ENCODE results near the gene KRTAP5-10.
"Not testable (repeated sequence)": the region's sequence is repeated elsewhere in the genome, so short reads cannot be mapped to it uniquely, and the experiment has no call there.

Gene KRTAP5-10

GRCh38 chr11:71565263-71565662 lies at the start of gene KRTAP5-10:
KRTAP5-10 (plus strand) TSS chr11:71565563; CDS start chr11:71565588, 25 bp downstream.
- Histone ChIP-seq H3K9me3 (ENCODE audit: control insufficient read depth in 1 of 2, low read length in 2 of 2) (peaks cover 0 to 3% of the 10 kb centered on the region in 2 donors), H3K36me3 (ENCODE audit: control insufficient read depth in 1 of 2, insufficient read depth in 2 of 2, low read length in 2 of 2) (no peaks in the 10 kb centered on the region), H3K4me1 (ENCODE audit: control insufficient read depth in 1 of 2, insufficient read depth in 2 of 2, low read length in 2 of 2) (no peaks in the 10 kb centered on the region), H3K27ac (ENCODE audit: low read length) (no peak within 1 kb of the TSS), H3K27me3 (ENCODE audit: low read depth, low read length) (no peaks in the 10 kb centered on the region), H3K4me3 (ENCODE audit: low read depth in 1 of 2, low read length in 2 of 2) (no peak within 1 kb of the TSS)

- no peak overlapping the region for H3K4me3 ChIP-seq (ENCODE audit: low read depth in 1 of 2, low read length in 2 of 2)
- H3K4me1 ChIP-seq (ENCODE audit: control insufficient read depth in 1 of 2, insufficient read depth in 2 of 2, low read length in 2 of 2): no peaks in the 10 kb centered on the region
- H3K27me3 ChIP-seq (ENCODE audit: low read depth, low read length): no peaks in the 10 kb centered on the region
- no peaks in the 10 kb centered on the region for H3K9me3 ChIP-seq (ENCODE audit: control insufficient read depth in 1 of 2, low read length in 2 of 2)
- no peak overlapping the region for H3K27ac ChIP-seq (ENCODE audit: low read length)
- no peaks in the 10 kb centered on the region for H3K36me3 ChIP-seq (ENCODE audit: control insufficient read depth in 1 of 2, insufficient read depth in 2 of 2, low read length in 2 of 2)
These were observed 46.6 kb upstream of the KRTAP5-10 start for GRCh38 chr11:71518506-71519471.

- Histone ChIP-seq H3K27ac (ENCODE audit: low read length) (no peak overlapping the region), H3K4me3 (ENCODE audit: low read depth in 1 of 2, low read length in 2 of 2) (no peak overlapping the region), H3K9me3 (ENCODE audit: control insufficient read depth in 1 of 2, low read length in 2 of 2) (no peaks in the 10 kb centered on the region), H3K27me3 (ENCODE audit: low read depth, low read length) (no peaks in the 10 kb centered on the region), H3K36me3 (ENCODE audit: control insufficient read depth in 1 of 2, insufficient read depth in 2 of 2, low read length in 2 of 2) (no peaks in the 10 kb centered on the region), H3K4me1 (ENCODE audit: control insufficient read depth in 1 of 2, insufficient read depth in 2 of 2, low read length in 2 of 2) (no peaks in the 10 kb centered on the region)
These were observed 45.8 kb upstream of the KRTAP5-10 start for GRCh38 chr11:71519546-71519945.

GRCh38 chr11:71525188-71525937 lies 40.0 kb upstream of the KRTAP5-10 start:
- no peak overlapping the region for H3K4me3 ChIP-seq (ENCODE audit: low read depth in 1 of 2, low read length in 2 of 2)
- no peak overlapping the region for H3K27ac ChIP-seq (ENCODE audit: low read length)
- no peaks in the 10 kb centered on the region for H3K36me3 ChIP-seq (ENCODE audit: control insufficient read depth in 1 of 2, insufficient read depth in 2 of 2, low read length in 2 of 2)
- H3K4me1 ChIP-seq (ENCODE audit: control insufficient read depth in 1 of 2, insufficient read depth in 2 of 2, low read length in 2 of 2): no peaks in the 10 kb centered on the region
- no peaks in the 10 kb centered on the region for H3K27me3 ChIP-seq (ENCODE audit: low read depth, low read length)
- H3K9me3 ChIP-seq (ENCODE audit: control insufficient read depth in 1 of 2, low read length in 2 of 2): no peaks in the 10 kb centered on the region

DNA sequence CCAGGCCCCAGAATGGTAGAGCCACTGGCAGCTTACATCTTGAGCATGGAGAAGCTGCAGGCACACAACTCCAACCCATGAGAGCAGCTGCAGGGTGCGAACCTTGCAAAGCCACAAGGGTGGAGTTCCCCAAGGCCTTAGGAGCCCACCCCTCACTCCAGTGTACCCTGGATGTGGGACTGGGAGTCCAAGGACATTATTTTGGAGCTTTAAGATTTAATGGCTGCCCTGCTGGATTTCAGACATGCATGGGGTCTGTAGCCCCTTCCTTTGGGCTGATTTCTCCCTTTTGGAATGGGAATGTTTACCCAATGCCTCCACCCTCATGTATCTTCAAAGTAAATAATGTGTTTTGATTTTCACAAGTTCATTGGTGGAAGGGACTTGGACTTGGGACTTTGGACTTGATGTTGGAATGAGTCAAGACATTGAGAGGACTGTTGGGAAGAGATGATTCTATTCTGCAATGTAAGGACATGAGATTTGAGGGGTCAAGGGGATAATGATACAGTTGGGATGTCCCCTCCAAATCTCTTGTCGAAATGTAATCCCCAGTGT lies 39.3 kb upstream of the KRTAP5-10 start:
- Histone ChIP-seq H3K4me1 (ENCODE audit: control insufficient read depth in 1 of 2, insufficient read depth in 2 of 2, low read length in 2 of 2) (no peaks in the 10 kb centered on the region), H3K27me3 (ENCODE audit: low read depth, low read length) (no peaks in the 10 kb centered on the region), H3K9me3 (ENCODE audit: control insufficient read depth in 1 of 2, low read length in 2 of 2) (no peaks in the 10 kb centered on the region), H3K4me3 (ENCODE audit: low read depth in 1 of 2, low read length in 2 of 2) (no peak overlapping the region), H3K36me3 (ENCODE audit: control insufficient read depth in 1 of 2, insufficient read depth in 2 of 2, low read length in 2 of 2) (no peaks in the 10 kb centered on the region), H3K27ac (ENCODE audit: low read length) (no peak overlapping the region)

DNA sequence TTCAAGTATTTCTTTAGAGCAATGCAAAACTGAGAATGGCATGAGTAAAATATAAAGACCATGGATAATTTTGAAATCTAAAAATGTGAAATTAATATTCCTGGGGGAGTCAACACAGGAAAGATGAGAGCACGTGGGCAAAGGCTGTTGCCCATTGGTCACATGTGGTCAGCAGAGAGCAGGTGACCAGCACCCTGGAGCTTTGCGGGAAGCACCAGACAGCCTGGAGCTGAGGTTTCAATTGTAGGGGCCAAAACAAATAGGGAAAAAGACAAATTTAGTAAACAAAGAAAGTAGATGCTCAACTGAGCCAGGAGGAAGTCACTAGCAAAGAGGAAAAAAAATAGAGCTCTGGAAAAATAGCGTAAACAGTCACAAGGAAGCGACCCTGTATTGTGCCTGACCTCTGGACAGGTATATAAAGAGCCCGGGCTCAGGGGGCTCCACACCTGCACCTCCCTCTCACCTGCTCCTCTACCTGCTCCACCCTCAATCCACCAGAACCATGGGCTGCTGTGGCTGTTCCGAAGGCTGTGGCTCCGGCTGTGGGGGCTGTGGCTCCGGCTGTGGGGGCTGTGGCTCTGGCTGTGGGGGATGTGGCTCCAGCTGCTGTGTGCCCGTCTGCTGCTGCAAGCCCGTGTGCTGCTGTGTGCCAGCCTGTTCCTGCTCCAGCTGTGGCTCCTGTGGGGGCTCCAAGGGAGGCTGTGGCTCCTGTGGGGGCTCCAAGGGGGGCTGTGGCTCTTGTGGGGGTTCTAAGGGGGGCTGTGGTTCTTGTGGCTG lies 38.4 kb upstream of the KRTAP5-10 start, which contains the start of gene KRTAP5-7:
Gene KRTAP5-7 (plus strand): TSS at position 472 of the 780 bp plus-strand sequence. CDS start 34 bp downstream, at position 506.
- not testable (repeated sequence) for H3K27me3 ChIP-seq (ENCODE audit: low read depth, low read length); H3K4me1 ChIP-seq (ENCODE audit: control insufficient read depth in 1 of 2, insufficient read depth in 2 of 2, low read length in 2 of 2); H3K27ac ChIP-seq (ENCODE audit: low read length); H3K36me3 ChIP-seq (ENCODE audit: control insufficient read depth in 1 of 2, insufficient read depth in 2 of 2, low read length in 2 of 2); H3K9me3 ChIP-seq (ENCODE audit: control insufficient read depth in 1 of 2, low read length in 2 of 2); H3K4me3 ChIP-seq (ENCODE audit: low read depth in 1 of 2, low read length in 2 of 2)

- Histone ChIP-seq H3K9me3 (ENCODE audit: control insufficient read depth in 1 of 2, low read length in 2 of 2) (no peaks in the 10 kb centered on the region), H3K4me1 (ENCODE audit: control insufficient read depth in 1 of 2, insufficient read depth in 2 of 2, low read length in 2 of 2) (no peaks in the 10 kb centered on the region), H3K36me3 (ENCODE audit: control insufficient read depth in 1 of 2, insufficient read depth in 2 of 2, low read length in 2 of 2) (no peaks in the 10 kb centered on the region), H3K27me3 (ENCODE audit: low read depth, low read length) (no peaks in the 10 kb centered on the region), H3K27ac (ENCODE audit: low read length) (no peak overlapping the region), H3K4me3 (ENCODE audit: low read depth in 1 of 2, low read length in 2 of 2) (no peak overlapping the region)
These were observed 37.7 kb upstream of the KRTAP5-10 start for GRCh38 chr11:71527576-71528210.

GRCh38 chr11:71530602-71531001 lies 34.8 kb upstream of the KRTAP5-10 start:
- Histone ChIP-seq H3K4me1 (ENCODE audit: control insufficient read depth in 1 of 2, insufficient read depth in 2 of 2, low read length in 2 of 2) (no peaks in the 10 kb centered on the region), H3K27me3 (ENCODE audit: low read depth, low read length) (no peaks in the 10 kb centered on the region), H3K36me3 (ENCODE audit: control insufficient read depth in 1 of 2, insufficient read depth in 2 of 2, low read length in 2 of 2) (no peaks in the 10 kb centered on the region), H3K27ac (ENCODE audit: low read length) (no peak overlapping the region), H3K4me3 (ENCODE audit: low read depth in 1 of 2, low read length in 2 of 2) (no peak overlapping the region), H3K9me3 (ENCODE audit: control insufficient read depth in 1 of 2, low read length in 2 of 2) (no peaks in the 10 kb centered on the region)

- Histone ChIP-seq H3K27ac (ENCODE audit: low read length) (no peak overlapping the region), H3K36me3 (ENCODE audit: control insufficient read depth in 1 of 2, insufficient read depth in 2 of 2, low read length in 2 of 2) (no peaks in the 10 kb centered on the region), H3K4me3 (ENCODE audit: low read depth in 1 of 2, low read length in 2 of 2) (no peak overlapping the region), H3K9me3 (ENCODE audit: control insufficient read depth in 1 of 2, low read length in 2 of 2) (no peaks in the 10 kb centered on the region), H3K27me3 (ENCODE audit: low read depth, low read length) (no peaks in the 10 kb centered on the region), H3K4me1 (ENCODE audit: control insufficient read depth in 1 of 2, insufficient read depth in 2 of 2, low read length in 2 of 2) (no peaks in the 10 kb centered on the region)
These were observed 33.2 kb upstream of the KRTAP5-10 start for GRCh38 chr11:71532036-71532610.
